ENCODE results near the gene MED6. TPM values are rescaled to one million over a fixed set of nuclear protein-coding genes. Genes with fewer than 3 reads are reported as not detected.

The MED6 gene
- total and polyA plus RNA-seq, 9 of the 15 experiments (the other 6 are each of a cell fraction or from before 2014, with no cell fraction given) = 16.9 to 52.0 (median 30.4) TPM

DNA sequence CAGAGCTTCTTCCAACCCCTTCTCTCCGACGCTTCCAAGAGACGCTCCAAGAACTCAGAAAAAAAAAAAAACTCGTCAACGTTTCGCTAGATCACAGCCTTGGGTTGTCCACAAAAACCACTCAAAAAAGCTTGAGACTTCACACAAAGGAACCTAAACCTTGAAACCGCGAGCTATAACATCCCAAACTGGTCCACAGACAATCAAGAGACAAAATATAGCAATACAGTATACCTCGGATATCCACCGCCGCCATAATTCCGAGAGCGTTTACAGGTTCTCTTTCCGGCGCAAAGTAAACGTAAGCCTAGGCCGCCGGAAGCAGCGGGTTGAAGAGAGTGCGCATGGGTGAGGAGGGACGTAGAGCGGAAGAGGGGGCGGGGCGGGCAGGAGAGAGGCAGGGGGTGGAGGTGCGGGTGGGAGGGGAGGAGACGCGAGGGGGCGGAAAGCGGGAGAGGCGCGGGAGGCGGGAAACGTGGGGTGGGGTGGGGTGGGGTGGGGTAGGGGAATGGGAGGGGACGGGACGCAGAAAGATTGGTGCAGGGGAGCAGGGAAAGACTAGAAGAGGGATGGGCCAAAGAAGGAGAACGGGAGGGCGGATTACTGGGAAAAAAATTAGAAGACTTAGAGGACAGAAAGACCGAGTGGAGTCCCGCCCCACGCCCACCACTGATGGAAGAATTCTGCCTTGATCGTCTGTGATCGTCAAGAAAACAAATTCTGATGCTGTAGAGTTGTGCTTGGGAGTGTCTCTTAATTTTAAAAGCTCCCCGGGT, at the start of gene MED6 (continued):
- TF ChIP-seq, protein P1, sequence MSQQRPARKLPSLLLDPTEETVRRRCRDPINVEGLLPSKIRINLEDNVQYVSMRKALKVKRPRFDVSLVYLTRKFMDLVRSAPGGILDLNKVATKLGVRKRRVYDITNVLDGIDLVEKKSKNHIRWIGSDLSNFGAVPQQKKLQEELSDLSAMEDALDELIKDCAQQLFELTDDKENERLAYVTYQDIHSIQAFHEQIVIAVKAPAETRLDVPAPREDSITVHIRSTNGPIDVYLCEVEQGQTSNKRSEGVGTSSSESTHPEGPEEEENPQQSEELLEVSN (IDR thresholded peaks at IDR 0.05; ENCODE audit: borderline replicate concordance in 1 of 2, extremely low read depth in 1 of 2, insufficient read depth in 1 of 2, insufficient read length in 1 of 2, low read depth in 1 of 2, low read length in 1 of 2, poor library complexity in 1 of 2, severe bottlenecking in 1 of 2) = peak in 1 of 2 experiments; percentile 48
- TF ChIP-seq ZNF668 (CRISPR knock-in tag; IDR thresholded peaks at IDR 0.05) (no peak), HLTF (IDR thresholded peaks at IDR 0.05) (no peak), TFAM (CRISPR knock-in tag; conservative IDR thresholded peaks at IDR 0.05) (no peak), NFATC3 (IDR thresholded peaks at IDR 0.05) (no peak), NELFE (IDR thresholded peaks at IDR 0.05; ENCODE audit: insufficient read depth, insufficient read length) (no peak), SAP30 (IDR thresholded peaks at IDR 0.05; ENCODE audit: borderline replicate concordance, insufficient read depth, low read depth, low read length, poor library complexity, severe bottlenecking) (no peak), MAFG (tag; conservative IDR thresholded peaks at IDR 0.05) (no peak)
- TF ChIP-seq, protein P2, sequence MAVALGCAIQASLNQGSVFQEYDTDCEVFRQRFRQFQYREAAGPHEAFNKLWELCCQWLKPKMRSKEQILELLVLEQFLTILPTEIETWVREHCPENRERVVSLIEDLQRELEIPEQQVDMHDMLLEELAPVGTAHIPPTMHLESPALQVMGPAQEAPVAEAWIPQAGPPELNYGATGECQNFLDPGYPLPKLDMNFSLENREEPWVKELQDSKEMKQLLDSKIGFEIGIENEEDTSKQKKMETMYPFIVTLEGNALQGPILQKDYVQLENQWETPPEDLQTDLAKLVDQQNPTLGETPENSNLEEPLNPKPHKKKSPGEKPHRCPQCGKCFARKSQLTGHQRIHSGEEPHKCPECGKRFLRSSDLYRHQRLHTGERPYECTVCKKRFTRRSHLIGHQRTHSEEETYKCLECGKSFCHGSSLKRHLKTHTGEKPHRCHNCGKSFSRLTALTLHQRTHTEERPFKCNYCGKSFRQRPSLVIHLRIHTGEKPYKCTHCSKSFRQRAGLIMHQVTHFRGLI (CRISPR knock-in tag; IDR thresholded peaks at IDR 0.05) = no peak
- TF ChIP-seq, protein P3, sequence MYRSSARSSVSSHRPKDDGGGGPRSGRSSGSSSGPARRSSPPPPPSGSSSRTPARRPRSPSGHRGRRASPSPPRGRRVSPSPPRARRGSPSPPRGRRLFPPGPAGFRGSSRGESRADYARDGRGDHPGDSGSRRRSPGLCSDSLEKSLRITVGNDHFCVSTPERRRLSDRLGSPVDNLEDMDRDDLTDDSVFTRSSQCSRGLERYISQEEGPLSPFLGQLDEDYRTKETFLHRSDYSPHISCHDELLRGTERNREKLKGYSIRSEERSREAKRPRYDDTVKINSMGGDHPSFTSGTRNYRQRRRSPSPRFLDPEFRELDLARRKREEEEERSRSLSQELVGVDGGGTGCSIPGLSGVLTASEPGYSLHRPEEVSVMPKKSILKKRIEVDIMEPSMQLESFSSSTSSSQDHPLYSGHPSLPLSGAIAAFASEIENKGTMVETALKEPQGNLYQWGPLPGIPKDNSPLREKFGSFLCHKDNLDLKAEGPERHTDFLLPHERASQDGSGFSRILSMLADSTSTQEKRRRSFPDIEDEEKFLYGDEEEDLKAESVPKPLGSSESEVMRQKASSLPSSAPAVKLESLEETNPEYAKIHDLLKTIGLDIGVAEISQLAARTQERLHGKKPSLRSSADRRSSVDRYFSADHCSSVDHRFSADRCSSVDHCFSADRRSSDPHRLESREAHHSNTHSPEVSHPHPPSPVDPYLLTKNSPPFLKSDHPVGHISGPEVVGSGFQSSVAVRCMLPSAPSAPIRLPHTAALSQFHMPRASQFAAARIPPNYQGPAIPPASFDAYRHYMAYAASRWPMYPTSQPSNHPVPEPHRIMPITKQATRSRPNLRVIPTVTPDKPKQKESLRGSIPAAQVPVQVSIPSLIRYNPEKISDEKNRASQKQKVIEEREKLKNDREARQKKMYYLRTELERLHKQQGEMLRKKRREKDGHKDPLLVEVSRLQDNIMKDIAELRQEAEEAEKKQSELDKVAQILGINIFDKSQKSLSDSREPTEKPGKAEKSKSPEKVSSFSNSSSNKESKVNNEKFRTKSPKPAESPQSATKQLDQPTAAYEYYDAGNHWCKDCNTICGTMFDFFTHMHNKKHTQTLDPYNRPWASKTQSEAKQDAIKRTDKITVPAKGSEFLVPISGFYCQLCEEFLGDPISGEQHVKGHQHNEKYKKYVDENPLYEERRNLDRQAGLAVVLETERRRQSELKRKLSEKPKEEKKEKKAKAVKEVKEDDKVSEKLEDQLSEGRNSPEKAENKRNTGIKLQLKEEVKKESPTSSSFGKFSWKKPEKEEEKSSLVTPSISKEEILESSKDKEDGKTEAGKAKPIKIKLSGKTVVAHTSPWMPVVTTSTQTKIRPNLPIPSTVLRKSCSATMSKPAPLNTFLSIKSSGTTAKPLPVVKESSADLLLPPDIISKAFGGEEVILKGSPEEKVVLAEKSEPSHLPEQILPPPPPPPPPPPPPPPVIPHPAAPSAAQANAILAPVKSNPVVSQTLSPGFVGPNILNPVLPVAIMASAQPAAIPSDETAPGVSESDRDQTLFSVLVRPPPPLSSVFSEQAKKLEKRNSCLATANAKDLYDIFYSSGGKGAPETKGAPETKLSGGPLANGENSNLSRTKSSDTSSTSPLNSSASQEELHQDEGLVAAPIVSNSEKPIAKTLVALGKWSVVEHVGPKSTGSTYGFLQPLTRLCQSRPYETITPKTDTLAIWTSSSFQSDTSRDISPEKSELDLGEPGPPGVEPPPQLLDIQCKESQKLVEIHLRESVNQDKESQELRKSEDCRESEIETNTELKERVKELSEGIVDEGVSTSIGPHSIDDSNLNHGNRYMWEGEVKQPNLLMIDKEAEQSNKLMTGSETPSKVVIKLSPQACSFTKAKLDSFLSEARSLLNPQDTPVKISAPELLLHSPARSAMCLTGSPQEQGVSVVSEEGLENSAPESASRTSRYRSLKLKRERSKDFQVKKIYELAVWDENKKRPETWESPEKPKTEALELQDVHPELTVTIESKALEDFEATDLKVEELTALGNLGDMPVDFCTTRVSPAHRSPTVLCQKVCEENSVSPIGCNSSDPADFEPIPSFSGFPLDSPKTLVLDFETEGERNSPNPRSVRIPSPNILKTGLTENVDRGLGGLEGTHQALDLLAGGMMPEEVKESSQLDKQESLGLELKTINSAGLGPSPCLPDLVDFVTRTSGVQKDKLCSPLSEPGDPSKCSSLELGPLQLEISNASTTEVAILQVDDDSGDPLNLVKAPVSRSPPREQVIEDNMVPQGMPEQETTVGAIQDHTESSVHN (IDR thresholded peaks at IDR 0.05; ENCODE audit: borderline replicate concordance in 1 of 2, low read depth in 1 of 2) = no peak
- TF ChIP-seq, protein P4, sequence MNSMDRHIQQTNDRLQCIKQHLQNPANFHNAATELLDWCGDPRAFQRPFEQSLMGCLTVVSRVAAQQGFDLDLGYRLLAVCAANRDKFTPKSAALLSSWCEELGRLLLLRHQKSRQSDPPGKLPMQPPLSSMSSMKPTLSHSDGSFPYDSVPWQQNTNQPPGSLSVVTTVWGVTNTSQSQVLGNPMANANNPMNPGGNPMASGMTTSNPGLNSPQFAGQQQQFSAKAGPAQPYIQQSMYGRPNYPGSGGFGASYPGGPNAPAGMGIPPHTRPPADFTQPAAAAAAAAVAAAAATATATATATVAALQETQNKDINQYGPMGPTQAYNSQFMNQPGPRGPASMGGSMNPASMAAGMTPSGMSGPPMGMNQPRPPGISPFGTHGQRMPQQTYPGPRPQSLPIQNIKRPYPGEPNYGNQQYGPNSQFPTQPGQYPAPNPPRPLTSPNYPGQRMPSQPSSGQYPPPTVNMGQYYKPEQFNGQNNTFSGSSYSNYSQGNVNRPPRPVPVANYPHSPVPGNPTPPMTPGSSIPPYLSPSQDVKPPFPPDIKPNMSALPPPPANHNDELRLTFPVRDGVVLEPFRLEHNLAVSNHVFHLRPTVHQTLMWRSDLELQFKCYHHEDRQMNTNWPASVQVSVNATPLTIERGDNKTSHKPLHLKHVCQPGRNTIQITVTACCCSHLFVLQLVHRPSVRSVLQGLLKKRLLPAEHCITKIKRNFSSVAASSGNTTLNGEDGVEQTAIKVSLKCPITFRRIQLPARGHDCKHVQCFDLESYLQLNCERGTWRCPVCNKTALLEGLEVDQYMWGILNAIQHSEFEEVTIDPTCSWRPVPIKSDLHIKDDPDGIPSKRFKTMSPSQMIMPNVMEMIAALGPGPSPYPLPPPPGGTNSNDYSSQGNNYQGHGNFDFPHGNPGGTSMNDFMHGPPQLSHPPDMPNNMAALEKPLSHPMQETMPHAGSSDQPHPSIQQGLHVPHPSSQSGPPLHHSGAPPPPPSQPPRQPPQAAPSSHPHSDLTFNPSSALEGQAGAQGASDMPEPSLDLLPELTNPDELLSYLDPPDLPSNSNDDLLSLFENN (IDR thresholded peaks at IDR 0.05; ENCODE audit: low read depth in 2 of 2, low read length in 2 of 2) = no peak

Measured in K562 (cell line).